Glutamatergic neuron (in vitro differentiated cells): ENCODE measurements around the gene BOC. TPM values are rescaled to one million over a fixed set of nuclear protein-coding genes. Genes with fewer than 3 reads are reported as not detected.

ENCODE experiments used
- DNase-seq: peaks from one replicate; pipeline ENCODE4 v3.0.0; 2022
- H3K27ac Mint-ChIP-seq: one replicate; pipeline ENCODE4 v1.8.0; 2020; ENCODE audit warnings: mild to moderate bottlenecking, mixed read lengths, inconsistent platforms; ENCODE audit not compliant: unreplicated experiment
- H3K27me3 Mint-ChIP-seq: one replicate; pipeline ENCODE4 v1.8.0; 2020; ENCODE audit warnings: mild to moderate bottlenecking, moderate library complexity, mixed read lengths, inconsistent platforms; ENCODE audit not compliant: unreplicated experiment
- H3K36me3 Mint-ChIP-seq: one replicate; pipeline ENCODE4 v1.8.0; 2020; ENCODE audit warnings: mild to moderate bottlenecking, mixed read lengths, inconsistent platforms; ENCODE audit not compliant: unreplicated experiment
- H3K4me1 Mint-ChIP-seq: one replicate; pipeline ENCODE4 v1.8.0; 2020; ENCODE audit warnings: mild to moderate bottlenecking, low read depth, mixed read lengths, inconsistent platforms; ENCODE audit not compliant: unreplicated experiment
- H3K4me3 Mint-ChIP-seq: one replicate; pipeline ENCODE4 v1.8.0; 2020; ENCODE audit warnings: mild to moderate bottlenecking, mixed read lengths, inconsistent platforms; ENCODE audit not compliant: unreplicated experiment
- H3K9me3 Mint-ChIP-seq: one replicate; pipeline ENCODE4 v1.8.0; 2020; ENCODE audit warnings: mild to moderate bottlenecking, moderate library complexity, mixed read lengths, inconsistent platforms; ENCODE audit not compliant: unreplicated experiment
- CTCF ChIP-seq: fragments of 200-600 bp; sonication (generic); IDR thresholded peaks from one replicate; pipeline ENCODE4 v1.5.0; 2021; ENCODE audit not compliant: partially characterized antibody, unreplicated experiment
- total RNA-seq: library from RNA; stranded (reverse); fragmentation: NEBNext Ultra II Directional; extraction: Animal tissue kit (Norgen Biotek cat#: 25700); gene quantifications from one replicate; pipeline ENCODE4 v1.2.1, GENCODE V29; 2021; ENCODE audit not compliant: unreplicated experiment

BOC gene
- total RNA-seq, 1 donor from 2014 or later = 32.9 TPM

- Mint-ChIP-seq H3K4me3 (no peak overlapping the region), H3K9me3 (peaks cover 1% of the 10 kb centered on the region), H3K27ac (peak overlapping the region; percentile 19), H3K36me3 (no peaks in the 10 kb centered on the region), H3K4me1 (peaks cover 56% of the 10 kb centered on the region), H3K27me3 (no peaks in the 10 kb centered on the region)
- TF ChIP-seq CTCF = no peak
- DNase-seq = no peak
Measured at GRCh38 chr3:113268311-113268710, 57.0 kb downstream of the BOC start.

- Mint-ChIP-seq H3K9me3 (peaks cover 1% of the 10 kb centered on the region), H3K27me3 (no peaks in the 10 kb centered on the region), H3K4me3 (no peak overlapping the region), H3K4me1 (peaks cover 51% of the 10 kb centered on the region), H3K27ac (no peak overlapping the region), H3K36me3 (no peaks in the 10 kb centered on the region)
- no peak for DNase-seq
- TF ChIP-seq CTCF = no peak
Measured at GRCh38 chr3:113268942-113269341, 57.6 kb downstream of the BOC start.

- Mint-ChIP-seq H3K36me3 (no peaks in the 10 kb centered on the region), H3K4me1 (peaks cover 45% of the 10 kb centered on the region), H3K4me3 (no peak overlapping the region), H3K27ac (peak overlapping the region; percentile 56), H3K9me3 (peaks cover 1% of the 10 kb centered on the region), H3K27me3 (no peaks in the 10 kb centered on the region)
- TF ChIP-seq CTCF = no peak
- no peak for DNase-seq
Measured at GRCh38 chr3:113269661-113270060, 58.3 kb downstream of the BOC start.

GRCh38 chr3:113270068-113270467 is 58.7 kb downstream of the BOC start:
- peaks cover 1% of the 10 kb centered on the region for H3K9me3 Mint-ChIP-seq
- H3K4me3 Mint-ChIP-seq = no peak overlapping the region
- H3K36me3 Mint-ChIP-seq = no peaks in the 10 kb centered on the region
- no peaks in the 10 kb centered on the region for H3K27me3 Mint-ChIP-seq
- peak overlapping the region; percentile 56 for H3K27ac Mint-ChIP-seq
- DNase-seq = no peak
- H3K4me1 Mint-ChIP-seq = peaks cover 45% of the 10 kb centered on the region
- TF ChIP-seq CTCF = no peak

- H3K36me3 Mint-ChIP-seq = no peaks in the 10 kb centered on the region
- no peak for TF ChIP-seq CTCF
- peaks cover 42% of the 10 kb centered on the region for H3K4me1 Mint-ChIP-seq
- H3K27me3 Mint-ChIP-seq = no peaks in the 10 kb centered on the region
- peaks cover 1% of the 10 kb centered on the region for H3K9me3 Mint-ChIP-seq
- DNase-seq = no peak
- peak overlapping the region; percentile 60 for H3K27ac Mint-ChIP-seq
- no peak overlapping the region for H3K4me3 Mint-ChIP-seq
Measured at GRCh38 chr3:113270786-113271185, 59.4 kb downstream of the BOC start.
